ENCODE data around the gene FARP2. TPM values are rescaled to one million over a fixed set of nuclear protein-coding genes. Genes with fewer than 3 reads are reported as not detected.
"Not testable (repeated sequence)": the region's sequence is repeated elsewhere in the genome, so short reads cannot be mapped to it uniquely, and the experiment has no call there.

Gene FARP2
- total RNA-seq, 1 donor from 2014 or later, result 67.7 TPM

DNA sequence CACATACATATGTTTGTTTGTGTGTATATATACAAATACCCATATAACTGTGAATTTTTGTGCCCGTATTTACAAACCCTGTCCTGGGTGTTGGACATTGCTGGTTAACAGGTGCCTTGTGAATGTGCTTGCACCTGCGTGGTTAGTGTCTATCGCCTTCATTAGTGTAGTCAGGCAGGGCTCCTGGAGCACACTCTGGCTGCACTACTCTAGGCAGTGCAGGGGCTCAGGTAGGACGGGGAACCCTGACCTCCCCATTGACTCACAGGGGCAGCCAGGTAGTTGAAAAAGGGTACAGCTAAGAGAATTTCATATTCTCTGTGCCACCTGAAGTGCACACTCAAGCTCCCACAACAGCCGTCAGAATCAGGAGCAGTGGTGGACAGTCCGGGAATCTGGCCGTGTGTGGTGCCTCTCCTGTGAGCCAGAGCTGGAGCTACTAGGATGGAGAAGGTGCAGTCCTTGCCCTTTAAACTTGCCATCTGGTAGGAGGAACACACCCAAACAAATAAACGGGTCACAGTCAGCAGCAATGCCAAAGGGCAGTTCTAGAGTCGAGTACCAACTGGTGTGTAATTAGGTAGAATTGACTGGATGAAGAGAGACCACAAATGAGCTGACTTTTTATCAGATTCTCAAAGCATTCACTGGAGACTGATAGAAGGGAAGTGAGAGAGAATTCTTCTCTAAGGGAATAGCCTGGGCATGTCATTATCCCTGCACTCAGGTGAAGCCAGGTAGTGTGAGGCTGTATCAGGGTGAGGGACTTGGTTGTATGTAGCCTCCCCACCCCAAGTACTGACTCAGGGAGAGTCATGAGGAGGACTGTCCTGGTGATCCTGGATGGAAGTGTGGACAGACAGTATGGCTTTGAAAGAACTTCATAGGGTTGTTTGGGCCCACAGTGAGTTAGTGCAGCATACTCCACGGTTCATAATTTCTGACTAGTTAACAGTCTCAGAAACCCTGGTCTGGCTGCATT, 44.1 kb downstream of the FARP2 start:
- no peak for DNase-seq
- Mint-ChIP-seq H3K36me3 (ENCODE audit: unreplicated experiment) (no peaks in the 10 kb centered on the region), H3K27me3 (ENCODE audit: unreplicated experiment) (peaks cover 5% of the 10 kb centered on the region), H3K4me3 (ENCODE audit: unreplicated experiment) (peak overlapping the region; percentile 23), H3K27ac (ENCODE audit: unreplicated experiment) (peak overlapping the region; percentile 19), H3K4me1 (ENCODE audit: low read depth, unreplicated experiment) (peaks cover 6% of the 10 kb centered on the region), H3K9me3 (ENCODE audit: unreplicated experiment) (no peaks in the 10 kb centered on the region)
- TF ChIP-seq, protein P1, sequence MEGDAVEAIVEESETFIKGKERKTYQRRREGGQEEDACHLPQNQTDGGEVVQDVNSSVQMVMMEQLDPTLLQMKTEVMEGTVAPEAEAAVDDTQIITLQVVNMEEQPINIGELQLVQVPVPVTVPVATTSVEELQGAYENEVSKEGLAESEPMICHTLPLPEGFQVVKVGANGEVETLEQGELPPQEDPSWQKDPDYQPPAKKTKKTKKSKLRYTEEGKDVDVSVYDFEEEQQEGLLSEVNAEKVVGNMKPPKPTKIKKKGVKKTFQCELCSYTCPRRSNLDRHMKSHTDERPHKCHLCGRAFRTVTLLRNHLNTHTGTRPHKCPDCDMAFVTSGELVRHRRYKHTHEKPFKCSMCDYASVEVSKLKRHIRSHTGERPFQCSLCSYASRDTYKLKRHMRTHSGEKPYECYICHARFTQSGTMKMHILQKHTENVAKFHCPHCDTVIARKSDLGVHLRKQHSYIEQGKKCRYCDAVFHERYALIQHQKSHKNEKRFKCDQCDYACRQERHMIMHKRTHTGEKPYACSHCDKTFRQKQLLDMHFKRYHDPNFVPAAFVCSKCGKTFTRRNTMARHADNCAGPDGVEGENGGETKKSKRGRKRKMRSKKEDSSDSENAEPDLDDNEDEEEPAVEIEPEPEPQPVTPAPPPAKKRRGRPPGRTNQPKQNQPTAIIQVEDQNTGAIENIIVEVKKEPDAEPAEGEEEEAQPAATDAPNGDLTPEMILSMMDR (IDR thresholded peaks at IDR 0.05; ENCODE audit: partially characterized antibody, unreplicated experiment), result no peak

DNA sequence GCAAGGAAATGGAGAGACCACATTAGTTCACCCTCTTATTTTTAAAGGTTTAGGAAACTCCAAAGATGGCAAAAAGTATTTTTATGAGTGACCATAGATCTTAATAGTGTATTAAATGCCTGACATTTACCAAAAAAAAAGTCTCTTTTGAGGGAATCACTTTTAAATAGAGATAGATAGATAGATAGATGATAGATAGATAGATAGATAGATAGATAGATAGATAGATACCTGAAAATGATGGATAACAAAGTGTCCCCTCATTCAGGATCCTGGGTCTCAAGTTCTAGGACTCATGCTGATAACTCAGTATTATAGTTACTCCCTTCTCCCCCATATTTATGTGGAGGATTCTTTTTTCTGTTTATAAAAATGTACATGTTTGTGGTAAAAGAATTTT, 52.8 kb downstream of the FARP2 start:
- Mint-ChIP-seq H3K27me3 (ENCODE audit: unreplicated experiment) (no peaks in the 10 kb centered on the region), H3K9me3 (ENCODE audit: unreplicated experiment) (no peaks in the 10 kb centered on the region), H3K4me3 (ENCODE audit: unreplicated experiment) (no peak overlapping the region), H3K27ac (ENCODE audit: unreplicated experiment) (no peak overlapping the region), H3K36me3 (ENCODE audit: unreplicated experiment) (no peaks in the 10 kb centered on the region), H3K4me1 (ENCODE audit: low read depth, unreplicated experiment) (no peaks in the 10 kb centered on the region)
- TF ChIP-seq, protein P1 (IDR thresholded peaks at IDR 0.05; ENCODE audit: partially characterized antibody, unreplicated experiment), result no peak
- no peak for DNase-seq

DNA sequence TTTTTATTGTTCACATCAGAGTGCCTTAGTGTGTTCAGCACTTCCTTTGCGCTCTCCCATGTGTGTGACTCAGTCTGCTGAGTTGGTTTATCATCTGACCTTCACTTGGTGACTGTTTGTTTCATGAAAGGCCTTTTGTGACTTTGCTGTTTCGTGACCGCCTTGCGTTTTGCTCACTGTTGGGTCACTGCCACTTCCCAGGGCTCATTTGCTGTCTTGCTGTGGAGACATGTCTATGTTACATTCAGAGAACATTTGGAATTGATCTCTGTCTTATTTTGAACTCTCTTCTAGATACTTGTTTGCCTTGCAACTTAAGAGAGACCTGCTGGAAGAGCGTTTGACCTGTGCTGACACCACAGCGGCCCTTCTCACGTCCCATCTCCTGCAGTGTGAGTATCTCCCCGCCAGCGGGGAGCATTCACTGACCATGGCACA, 54.7 kb downstream of the FARP2 start:
- no peak overlapping the region for H3K27ac Mint-ChIP-seq (ENCODE audit: unreplicated experiment)

DNA sequence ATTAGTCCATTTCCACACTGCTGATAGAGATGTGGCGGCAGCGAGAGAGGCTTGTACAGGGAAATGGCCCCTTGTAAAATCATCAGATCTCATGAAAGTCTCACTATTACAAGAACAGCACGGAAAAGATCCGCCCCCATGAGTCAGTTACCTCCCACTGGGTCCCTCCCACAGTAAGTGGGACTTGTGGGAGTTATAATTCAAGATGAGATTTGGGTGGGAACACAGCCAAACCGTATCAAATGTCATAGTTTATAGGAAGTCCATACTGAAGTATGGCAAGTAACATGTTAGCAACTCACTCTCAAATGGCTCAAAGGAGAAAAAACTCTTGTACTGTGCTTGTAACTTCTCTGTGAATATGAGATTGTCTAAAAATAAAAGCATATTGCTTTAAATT, 56.1 kb downstream of the FARP2 start:
- H3K4me1 Mint-ChIP-seq (ENCODE audit: low read depth, unreplicated experiment), result no peaks in the 10 kb centered on the region
- no peak for DNase-seq
- H3K27ac Mint-ChIP-seq (ENCODE audit: unreplicated experiment), result no peak overlapping the region
- no peaks in the 10 kb centered on the region for H3K27me3 Mint-ChIP-seq (ENCODE audit: unreplicated experiment)
- no peaks in the 10 kb centered on the region for H3K9me3 Mint-ChIP-seq (ENCODE audit: unreplicated experiment)
- TF ChIP-seq, protein P1 (IDR thresholded peaks at IDR 0.05; ENCODE audit: partially characterized antibody, unreplicated experiment), result no peak
- H3K4me3 Mint-ChIP-seq (ENCODE audit: unreplicated experiment), result no peak overlapping the region
- H3K36me3 Mint-ChIP-seq (ENCODE audit: unreplicated experiment), result no peaks in the 10 kb centered on the region

More for the DNA sequence above, 54.7 kb downstream of the FARP2 start:
- Mint-ChIP-seq H3K4me3 (ENCODE audit: unreplicated experiment) (no peak overlapping the region), H3K36me3 (ENCODE audit: unreplicated experiment) (no peaks in the 10 kb centered on the region), H3K9me3 (ENCODE audit: unreplicated experiment) (no peaks in the 10 kb centered on the region), H3K27me3 (ENCODE audit: unreplicated experiment) (no peaks in the 10 kb centered on the region), H3K4me1 (ENCODE audit: low read depth, unreplicated experiment) (no peaks in the 10 kb centered on the region)
- no peak for DNase-seq
- TF ChIP-seq, protein P1 (IDR thresholded peaks at IDR 0.05; ENCODE audit: partially characterized antibody, unreplicated experiment), result no peak

DNA sequence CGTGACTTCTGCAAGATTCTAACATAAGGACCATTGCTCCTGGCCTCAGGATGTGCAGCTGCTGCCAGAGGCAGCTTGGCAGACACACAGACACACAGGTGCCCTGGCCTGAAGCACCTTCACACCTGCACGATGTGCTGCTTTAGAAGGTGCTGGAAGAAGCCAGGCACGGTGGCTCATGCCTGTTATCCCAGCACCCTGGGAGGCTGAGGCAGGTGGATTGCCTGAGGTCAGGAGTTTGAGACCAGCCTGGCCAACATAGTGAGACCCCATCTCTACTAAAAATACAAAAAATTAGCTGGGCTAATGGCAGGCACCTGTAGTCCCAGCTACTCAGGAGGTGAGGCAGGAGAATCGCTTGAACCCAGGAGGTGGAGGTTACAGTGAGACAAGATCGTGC, 57.4 kb downstream of the FARP2 start:
- not testable (repeated sequence) for H3K4me1 Mint-ChIP-seq (ENCODE audit: low read depth, unreplicated experiment); H3K27me3 Mint-ChIP-seq (ENCODE audit: unreplicated experiment); H3K27ac Mint-ChIP-seq (ENCODE audit: unreplicated experiment); DNase-seq; H3K9me3 Mint-ChIP-seq (ENCODE audit: unreplicated experiment); H3K4me3 Mint-ChIP-seq (ENCODE audit: unreplicated experiment); H3K36me3 Mint-ChIP-seq (ENCODE audit: unreplicated experiment)
